ENCODE results near the gene SUV39H1. TPM values are rescaled to one million over a fixed set of nuclear protein-coding genes. Genes with fewer than 3 reads are reported as not detected.

SUV39H1 gene
- total RNA-seq, 1 donor from 2014 or later = 2.6 TPM

GRCh38 chrX:48700246-48700645 lies 3.7 kb downstream of the SUV39H1 start:
- Histone ChIP-seq H3K27ac (replicated peaks) (no peak overlapping the region), H3K9me3 (replicated peaks) (no peaks in the 10 kb centered on the region), H3K4me3 (no peak overlapping the region), H3K4me1 (peaks cover 28% of the 10 kb centered on the region), H3K36me3 (peaks cover 11% of the 10 kb centered on the region), H3K27me3 (ENCODE audit: low read depth) (no peaks in the 10 kb centered on the region)
- no peak for DNase-seq
- intact Hi-C loops (cut with micrococcal nuclease) = no loop called here
- TF ChIP-seq, protein P1, sequence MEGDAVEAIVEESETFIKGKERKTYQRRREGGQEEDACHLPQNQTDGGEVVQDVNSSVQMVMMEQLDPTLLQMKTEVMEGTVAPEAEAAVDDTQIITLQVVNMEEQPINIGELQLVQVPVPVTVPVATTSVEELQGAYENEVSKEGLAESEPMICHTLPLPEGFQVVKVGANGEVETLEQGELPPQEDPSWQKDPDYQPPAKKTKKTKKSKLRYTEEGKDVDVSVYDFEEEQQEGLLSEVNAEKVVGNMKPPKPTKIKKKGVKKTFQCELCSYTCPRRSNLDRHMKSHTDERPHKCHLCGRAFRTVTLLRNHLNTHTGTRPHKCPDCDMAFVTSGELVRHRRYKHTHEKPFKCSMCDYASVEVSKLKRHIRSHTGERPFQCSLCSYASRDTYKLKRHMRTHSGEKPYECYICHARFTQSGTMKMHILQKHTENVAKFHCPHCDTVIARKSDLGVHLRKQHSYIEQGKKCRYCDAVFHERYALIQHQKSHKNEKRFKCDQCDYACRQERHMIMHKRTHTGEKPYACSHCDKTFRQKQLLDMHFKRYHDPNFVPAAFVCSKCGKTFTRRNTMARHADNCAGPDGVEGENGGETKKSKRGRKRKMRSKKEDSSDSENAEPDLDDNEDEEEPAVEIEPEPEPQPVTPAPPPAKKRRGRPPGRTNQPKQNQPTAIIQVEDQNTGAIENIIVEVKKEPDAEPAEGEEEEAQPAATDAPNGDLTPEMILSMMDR (IDR thresholded peaks at IDR 0.05; ENCODE audit: borderline replicate concordance) = no peak

DNA sequence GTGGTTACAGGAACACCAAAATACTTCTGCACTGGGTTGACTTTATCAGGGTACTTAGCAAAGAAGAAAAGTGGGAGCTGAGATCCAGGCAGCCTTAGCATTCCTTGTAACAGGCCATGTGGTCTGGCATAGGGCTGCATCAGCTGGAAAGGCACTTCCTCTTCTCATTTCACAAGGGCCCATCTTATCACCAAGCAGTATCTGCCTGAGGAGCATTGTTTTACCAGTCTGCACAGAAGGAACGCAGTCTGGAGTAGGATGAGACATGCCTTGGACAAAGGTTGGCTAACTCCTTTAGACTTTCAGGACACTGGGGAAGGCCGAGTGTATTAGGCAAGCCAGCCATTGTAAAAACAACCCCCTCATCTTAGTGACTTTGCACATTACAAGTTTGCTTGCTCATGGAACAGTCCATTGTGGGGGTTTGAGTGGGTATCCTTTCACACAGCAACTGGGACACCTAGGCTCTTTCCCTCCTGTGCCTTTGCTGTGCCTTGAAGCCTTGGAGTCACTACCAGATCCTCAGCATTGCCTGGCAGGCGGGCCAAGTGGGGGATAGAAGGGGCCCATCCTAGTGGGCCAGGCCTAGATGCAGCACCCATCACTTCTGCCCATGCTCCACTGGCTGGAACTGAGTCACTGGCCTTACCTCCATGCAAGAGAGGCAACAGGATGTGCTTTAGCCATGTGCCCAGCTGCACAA lies 4.6 kb downstream of the SUV39H1 start:
- peaks cover 20% of the 10 kb centered on the region for H3K4me1 ChIP-seq
- TF ChIP-seq, protein P1 (IDR thresholded peaks at IDR 0.05; ENCODE audit: borderline replicate concordance) = no peak
- peaks cover 11% of the 10 kb centered on the region for H3K36me3 ChIP-seq
- DNase-seq = no peak
- intact Hi-C loops (cut with micrococcal nuclease) = no loop called here
- no peaks in the 10 kb centered on the region for H3K9me3 ChIP-seq (replicated peaks)
- H3K4me3 ChIP-seq = no peak overlapping the region
- H3K27me3 ChIP-seq (ENCODE audit: low read depth) = no peaks in the 10 kb centered on the region
- H3K27ac ChIP-seq (replicated peaks) = no peak overlapping the region

DNA sequence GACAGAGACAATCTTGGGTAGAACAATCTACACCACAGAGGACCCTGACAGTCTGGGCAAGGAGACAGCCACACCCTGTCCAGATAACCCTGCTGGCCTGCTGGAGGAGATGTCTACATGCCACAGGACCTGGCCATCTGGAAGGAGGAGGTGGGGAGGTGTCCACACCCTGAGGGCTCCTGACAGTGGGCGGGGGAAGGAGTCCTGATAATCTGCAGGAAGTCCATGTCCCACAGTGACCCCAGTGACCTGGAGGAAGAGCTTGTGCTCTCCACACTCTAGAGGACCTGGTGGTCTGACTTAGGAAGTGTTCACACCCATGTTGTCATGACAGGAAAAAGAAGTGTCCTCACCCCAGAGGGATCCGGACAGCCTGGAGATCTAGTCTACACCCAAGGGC lies 5.5 kb downstream of the SUV39H1 start:
- DNase-seq = no peak
- Histone ChIP-seq H3K9me3 (replicated peaks) (no peaks in the 10 kb centered on the region), H3K27ac (replicated peaks) (peak overlapping the region; percentile 61), H3K36me3 (peaks cover 11% of the 10 kb centered on the region), H3K4me3 (no peak overlapping the region), H3K4me1 (peaks cover 18% of the 10 kb centered on the region), H3K27me3 (ENCODE audit: low read depth) (no peaks in the 10 kb centered on the region)
- TF ChIP-seq, protein P1 (IDR thresholded peaks at IDR 0.05; ENCODE audit: borderline replicate concordance) = no peak
- intact Hi-C loops (cut with micrococcal nuclease) = no loop called here

- intact Hi-C loops (cut with micrococcal nuclease) = no loop called here
- no peak overlapping the region for H3K4me3 ChIP-seq
- no peak for DNase-seq
- H3K9me3 ChIP-seq (replicated peaks) = no peaks in the 10 kb centered on the region
- no peaks in the 10 kb centered on the region for H3K27me3 ChIP-seq (ENCODE audit: low read depth)
- peaks cover 13% of the 10 kb centered on the region for H3K4me1 ChIP-seq
- peaks cover 11% of the 10 kb centered on the region for H3K36me3 ChIP-seq
- TF ChIP-seq, protein P1 (IDR thresholded peaks at IDR 0.05; ENCODE audit: borderline replicate concordance) = no peak
- peak overlapping the region; percentile 61 for H3K27ac ChIP-seq (replicated peaks)
These were observed 6.2 kb downstream of the SUV39H1 start for GRCh38 chrX:48702716-48703115.

DNA sequence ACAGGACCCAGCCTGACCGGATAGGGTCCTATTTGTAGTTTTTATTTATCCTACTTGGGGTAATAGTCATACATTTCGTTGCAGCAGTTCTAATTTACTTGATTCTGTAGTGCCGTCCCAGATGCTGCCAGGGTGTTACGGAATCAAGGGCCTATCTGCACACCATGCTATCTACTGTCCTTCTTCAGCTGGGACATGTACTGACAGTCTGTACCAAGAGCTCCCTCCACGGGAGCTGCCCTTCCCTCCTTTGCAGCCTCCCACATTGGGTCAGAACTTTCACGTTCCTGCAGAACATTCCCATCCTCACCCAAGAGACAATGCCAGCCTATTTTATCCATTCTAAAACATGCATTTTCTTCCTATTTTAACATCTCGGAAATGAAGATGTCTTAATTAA lies 6.7 kb downstream of the SUV39H1 start:
- H3K36me3 ChIP-seq = peaks cover 11% of the 10 kb centered on the region
- no peaks in the 10 kb centered on the region for H3K27me3 ChIP-seq (ENCODE audit: low read depth)
- peak overlapping the region; percentile 61 for H3K27ac ChIP-seq (replicated peaks)
- H3K4me3 ChIP-seq = no peak overlapping the region
- TF ChIP-seq, protein P1 (IDR thresholded peaks at IDR 0.05; ENCODE audit: borderline replicate concordance) = no peak
- H3K4me1 ChIP-seq = peaks cover 13% of the 10 kb centered on the region
- intact Hi-C loops (cut with micrococcal nuclease) = no loop called here
- no peak for DNase-seq
- no peaks in the 10 kb centered on the region for H3K9me3 ChIP-seq (replicated peaks)
